Keratinocyte (primary cell): ENCODE measurements around the gene PTPMT1. TPM values are rescaled to one million over a fixed set of nuclear protein-coding genes. Genes with fewer than 3 reads are reported as not detected.
"Not testable (repeated sequence)": the region's sequence is repeated elsewhere in the genome, so short reads cannot be mapped to it uniquely, and the experiment has no call there.

ENCODE experiments used
- DNase-seq: peaks from one replicate; pipeline ENCODE4 v3.0.0-alpha.2; 2011; ENCODE audit warnings: low read depth, missing footprints, low spot score
- FAIRE-seq: peaks from 2 replicates; lab custom pipeline; 2011; peaks lifted over from hg19 to GRCh38; lab: Jason Lieb, UNC
- H2AFZ ChIP-seq: 2 replicates; pipeline ENCODE4 v1.6.0; 2012; ENCODE audit warnings: low read length, control low read depth, inconsistent platforms; ENCODE audit not compliant: control insufficient read depth
- H3K27ac ChIP-seq: 2 replicates; pipeline ENCODE4 v1.5.1; 2011; ENCODE audit warnings: low read length; ENCODE audit not compliant: control insufficient read depth, insufficient read depth
- H3K27me3 ChIP-seq: 3 replicates; pipeline ENCODE4 v1.6.0; 2011; ENCODE audit warnings: low read length; ENCODE audit not compliant: control insufficient read depth, insufficient read depth; ENCODE audit errors: extremely low read depth
- H3K36me3 ChIP-seq, 2 experiments: 2 replicates in 1 of 2; 3 replicates in 1 of 2; pipeline ENCODE4 v1.5.1; 2011; ENCODE audit warnings: low read length in 2 of 2, mild to moderate bottlenecking in 1 of 2; ENCODE audit not compliant: control insufficient read depth in 2 of 2, insufficient read depth in 2 of 2; ENCODE audit errors: extremely low read depth in 1 of 2
- H3K4me1 ChIP-seq: 3 replicates; pipeline ENCODE4 v1.5.1; 2011; ENCODE audit warnings: low read length; ENCODE audit not compliant: control insufficient read depth, insufficient read depth; ENCODE audit errors: extremely low read depth
- H3K4me2 ChIP-seq: 3 replicates; pipeline ENCODE4 v1.6.0; 2011; ENCODE audit warnings: low read depth, low read length; ENCODE audit not compliant: control insufficient read depth, insufficient read depth; ENCODE audit errors: extremely low read depth
- H3K4me3 ChIP-seq, 3 experiments: fragments of 200-600 bp in 1 of 3; sonication (generic) in 1 of 3; 2 replicates in 2 of 3; 3 replicates in 1 of 3; pipeline ENCODE4 v1.5.1; 2011 to 2016; ENCODE audit warnings: low read length in 3 of 3, mild to moderate bottlenecking in 3 of 3, control low read depth in 2 of 3, inconsistent platforms in 1 of 3, low read depth in 1 of 3, mixed read lengths in 1 of 3, mixed run types in 1 of 3, moderate library complexity in 1 of 3; ENCODE audit not compliant: control insufficient read depth in 2 of 3, insufficient read depth in 2 of 3; ENCODE audit errors: extremely low read depth in 1 of 3
- H3K79me2 ChIP-seq: 2 replicates; pipeline ENCODE4 v1.6.0; 2012; ENCODE audit warnings: low read length; ENCODE audit not compliant: control insufficient read depth, insufficient read depth
- H3K9ac ChIP-seq: 3 replicates; pipeline ENCODE4 v1.6.0; 2011; ENCODE audit warnings: low read length; ENCODE audit not compliant: control insufficient read depth, insufficient read depth; ENCODE audit errors: extremely low read depth
- H3K9me1 ChIP-seq: 3 replicates; pipeline ENCODE4 v1.6.0; 2011; ENCODE audit warnings: low read length; ENCODE audit not compliant: control insufficient read depth, insufficient read depth; ENCODE audit errors: extremely low read depth
- H3K9me3 ChIP-seq: 2 replicates; pipeline ENCODE4 v1.5.1; 2012; ENCODE audit warnings: low read depth, low read length; ENCODE audit not compliant: control insufficient read depth
- H4K20me1 ChIP-seq: 3 replicates; pipeline ENCODE4 v1.6.0; 2011; ENCODE audit warnings: low read length; ENCODE audit not compliant: control insufficient read depth, insufficient read depth; ENCODE audit errors: extremely low read depth
- EZH2 ChIP-seq: IDR thresholded peaks from one replicate; pipeline ENCODE4 v1.6.1; 2012; ENCODE audit warnings: inconsistent platforms, mild to moderate bottlenecking, low read length, moderate library complexity
- dilution Hi-C: fragments of 300-500 bp; cut with MboI; formaldehyde crosslinking; loops from one replicate; pipeline ENCODE4 v1.7.0; 2020; ENCODE audit warnings: low sequenced_read_pairs; ENCODE audit not compliant: extremely low pct_ligation_motif_present
- polyA plus RNA-seq, 5 experiments: library from polyadenylated mRNA; depleted of rRNA in 3 of 5; stranded (reverse) in 3 of 5; stranded (forward) in 1 of 5; unstranded in 1 of 5; fragments of >200 nt; gene quantifications; 1 replicate in 1 of 5; 2 replicates in 3 of 5; 3 replicates in 1 of 5; pipeline versions ENCODE4 v1.2.1 to v1.2.3, GENCODE V29; 2011 to 2012; ENCODE audit warnings: missing spikeins in 2 of 5, low read depth in 1 of 5, low replicate concordance in 1 of 5
- TF ChIP-seq, protein P1 (sequence below), 3 experiments: IDR thresholded peaks in 1 of 3; conservative IDR thresholded peaks in 1 of 3; optimal IDR thresholded peaks in 1 of 3; 2 replicates in 2 of 3; 3 replicates in 1 of 3; pipeline versions ENCODE3 to v1.5.1; 2011; ENCODE audit warnings: low read length in 3 of 3, mild to moderate bottlenecking in 3 of 3, moderate library complexity in 2 of 3, control low read depth in 1 of 3, inconsistent platforms in 1 of 3; ENCODE audit not compliant: insufficient read depth in 2 of 3; ENCODE audit errors: extremely low read depth in 1 of 3

The PTPMT1 gene
- polyA plus RNA-seq, 1 donor (not counting 4 experiments of a cell fraction or from before 2014, with no cell fraction given): 64.9 TPM

DNA sequence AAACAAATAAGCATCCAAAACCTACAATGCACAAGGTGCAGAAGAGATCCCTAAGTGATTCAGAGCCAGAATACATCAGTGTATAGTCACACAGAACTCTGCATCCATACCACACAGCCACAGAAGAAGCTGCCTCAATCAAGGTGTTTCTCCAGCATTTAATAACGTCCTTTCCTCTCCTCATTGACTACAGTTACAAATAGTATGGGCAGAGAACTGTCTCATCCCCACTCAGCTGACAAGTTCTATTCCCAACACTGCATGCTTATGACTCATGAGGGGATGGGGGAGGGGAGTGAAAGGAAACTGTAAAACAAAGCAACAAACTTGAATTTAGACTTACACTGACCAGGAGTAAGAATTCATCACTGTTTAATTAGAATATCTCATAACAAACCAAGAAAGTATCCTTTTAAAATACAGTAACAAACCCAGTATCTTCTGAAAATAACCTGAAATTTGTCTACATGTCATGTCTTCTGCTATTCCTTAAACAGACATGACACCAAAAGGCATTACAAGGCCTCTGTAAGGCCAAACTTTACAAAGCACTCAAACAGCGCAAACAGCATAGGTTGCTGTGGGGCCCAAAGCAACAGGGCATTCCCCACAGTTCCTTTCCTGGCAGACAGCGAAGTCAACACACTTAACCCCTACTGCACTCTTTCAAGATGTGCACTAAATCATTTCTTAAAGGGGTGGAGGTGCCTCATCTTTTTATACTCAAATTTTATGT, 41.7 kb upstream of the PTPMT1 start:
- Histone ChIP-seq H3K27me3 (no peaks in the 10 kb centered on the region), H2AFZ (no peak overlapping the region), H3K4me3 (peak overlapping the region in 2 of 3 experiments; percentile 35 to 38), H3K9me3 (no peaks in the 10 kb centered on the region), H3K4me1 (peaks cover 37% of the 10 kb centered on the region), H3K79me2 (peaks cover 99% of the 10 kb centered on the region), H3K27ac (peak overlapping the region; percentile 95), H3K36me3 (peaks cover 0 to 5% of the 10 kb centered on the region in 2 experiments), H3K9ac (peak overlapping the region; percentile 74), H3K9me1 (no peaks in the 10 kb centered on the region), H3K4me2 (peak overlapping the region; percentile 70), H4K20me1 (peaks cover 22% of the 10 kb centered on the region)
- TF ChIP-seq, protein P1, sequence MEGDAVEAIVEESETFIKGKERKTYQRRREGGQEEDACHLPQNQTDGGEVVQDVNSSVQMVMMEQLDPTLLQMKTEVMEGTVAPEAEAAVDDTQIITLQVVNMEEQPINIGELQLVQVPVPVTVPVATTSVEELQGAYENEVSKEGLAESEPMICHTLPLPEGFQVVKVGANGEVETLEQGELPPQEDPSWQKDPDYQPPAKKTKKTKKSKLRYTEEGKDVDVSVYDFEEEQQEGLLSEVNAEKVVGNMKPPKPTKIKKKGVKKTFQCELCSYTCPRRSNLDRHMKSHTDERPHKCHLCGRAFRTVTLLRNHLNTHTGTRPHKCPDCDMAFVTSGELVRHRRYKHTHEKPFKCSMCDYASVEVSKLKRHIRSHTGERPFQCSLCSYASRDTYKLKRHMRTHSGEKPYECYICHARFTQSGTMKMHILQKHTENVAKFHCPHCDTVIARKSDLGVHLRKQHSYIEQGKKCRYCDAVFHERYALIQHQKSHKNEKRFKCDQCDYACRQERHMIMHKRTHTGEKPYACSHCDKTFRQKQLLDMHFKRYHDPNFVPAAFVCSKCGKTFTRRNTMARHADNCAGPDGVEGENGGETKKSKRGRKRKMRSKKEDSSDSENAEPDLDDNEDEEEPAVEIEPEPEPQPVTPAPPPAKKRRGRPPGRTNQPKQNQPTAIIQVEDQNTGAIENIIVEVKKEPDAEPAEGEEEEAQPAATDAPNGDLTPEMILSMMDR (optimal IDR thresholded peaks at IDR 0.05 in 1 of 3, IDR thresholded peaks at IDR 0.05 in 1 of 3, conservative IDR thresholded peaks at IDR 0.05 in 1 of 3; ENCODE audit: extremely low read depth in 1 of 3, insufficient read depth in 2 of 3, low read length in 3 of 3): no peak
- TF ChIP-seq EZH2: no peak
- FAIRE-seq (peak; percentile 75), DNase-seq (peak; percentile 53)
- dilution Hi-C loops: no loop called here

DNA sequence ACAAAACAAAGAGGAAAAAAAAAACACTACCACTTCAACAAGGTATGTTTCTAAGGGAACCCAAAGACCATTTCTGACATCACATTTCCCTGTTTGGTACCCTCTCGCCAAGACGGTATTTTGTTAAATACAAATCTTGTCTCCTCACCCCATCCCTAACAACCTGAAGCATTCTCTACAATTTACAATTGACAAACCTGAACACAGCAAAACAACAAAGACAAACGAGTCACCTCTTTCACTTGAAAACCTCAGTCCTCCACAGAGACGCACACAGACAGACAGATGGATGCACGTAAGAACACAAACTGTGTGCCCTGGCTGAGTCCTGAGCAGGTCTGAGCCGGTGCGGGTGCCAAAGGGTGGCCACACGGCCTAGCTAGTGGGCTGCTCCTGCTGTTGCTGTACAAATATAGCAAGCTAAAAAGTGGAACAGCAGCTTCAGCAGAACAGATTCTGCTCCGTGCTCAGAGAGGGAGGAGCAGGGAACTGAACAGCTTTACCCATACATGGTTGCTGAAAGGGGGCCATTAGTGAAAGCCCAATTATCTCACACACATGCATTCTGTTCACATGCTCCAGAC, 41.0 kb upstream of the PTPMT1 start:
- TF ChIP-seq, protein P1 (optimal IDR thresholded peaks at IDR 0.05 in 1 of 3, IDR thresholded peaks at IDR 0.05 in 1 of 3, conservative IDR thresholded peaks at IDR 0.05 in 1 of 3; ENCODE audit: extremely low read depth in 1 of 3, insufficient read depth in 2 of 3, low read length in 3 of 3): no peak
- no peak for TF ChIP-seq EZH2
- Histone ChIP-seq H3K9me1 (no peaks in the 10 kb centered on the region), H3K4me3 (peak overlapping the region in 2 of 3 experiments; percentile 31 to 44), H3K4me2 (peak overlapping the region; percentile 70), H3K36me3 (peaks cover 0 to 6% of the 10 kb centered on the region in 2 experiments), H4K20me1 (peaks cover 23% of the 10 kb centered on the region), H3K79me2 (peaks cover 99% of the 10 kb centered on the region), H3K27ac (peak overlapping the region; percentile 95), H3K4me1 (peaks cover 37% of the 10 kb centered on the region), H3K27me3 (no peaks in the 10 kb centered on the region), H3K9me3 (no peaks in the 10 kb centered on the region), H3K9ac (peak overlapping the region; percentile 74), H2AFZ (no peak overlapping the region)
- no peak for DNase-seq
- dilution Hi-C loops: no loop called here
- FAIRE-seq: no peak

DNA sequence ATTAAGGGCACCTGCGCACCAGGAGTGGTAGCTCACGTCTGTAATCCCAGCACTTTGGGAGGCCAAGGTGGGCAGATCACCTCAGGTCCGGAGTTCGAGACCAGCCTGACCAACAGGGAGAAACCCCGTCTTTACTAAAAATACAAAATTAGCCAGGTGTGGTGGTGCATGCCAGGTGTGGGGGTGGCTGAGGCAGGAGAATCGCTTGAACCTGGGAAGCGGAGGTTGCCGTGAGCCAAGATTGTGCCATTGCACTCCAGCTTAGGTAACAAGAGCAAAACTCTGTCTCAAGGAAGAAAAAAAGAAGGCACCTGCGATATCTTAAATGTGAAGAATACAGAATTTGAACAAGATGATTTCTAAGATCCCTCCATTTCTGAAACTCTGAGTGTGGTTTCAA, 39.4 kb upstream of the PTPMT1 start:
- H3K9me3 ChIP-seq, H3K4me2 ChIP-seq, FAIRE-seq, H3K9me1 ChIP-seq, H3K36me3 ChIP-seq, H3K27me3 ChIP-seq, H2AFZ ChIP-seq, DNase-seq, H3K4me3 ChIP-seq, H3K9ac ChIP-seq, dilution Hi-C loops: not testable (repeated sequence)
- peaks cover 37% of the 10 kb centered on the region for H3K4me1 ChIP-seq
- H4K20me1 ChIP-seq: peaks cover 30% of the 10 kb centered on the region
- H3K79me2 ChIP-seq: peaks cover 99% of the 10 kb centered on the region
- peak overlapping the region; percentile 95 for H3K27ac ChIP-seq
